ENCODE measurements around the gene HES3. TPM values are rescaled to one million over a fixed set of nuclear protein-coding genes. Genes with fewer than 3 reads are reported as not detected.

HES3 gene
- total RNA-seq, 1 donor from 2014 or later, result not detected

- H3K27ac Mint-ChIP-seq, result no peak overlapping the region
- no peak for TF ChIP-seq CTCF (IDR thresholded peaks at IDR 0.05; ENCODE audit: unreplicated experiment)
- H3K27me3 Mint-ChIP-seq (ENCODE audit: low read depth), result no peaks in the 10 kb centered on the region
- H3K36me3 Mint-ChIP-seq, result peaks cover 7% of the 10 kb centered on the region
- no peak overlapping the region for H3K4me3 Mint-ChIP-seq
- H3K9me3 Mint-ChIP-seq, result no peaks in the 10 kb centered on the region
- H3K4me1 Mint-ChIP-seq, result no peaks in the 10 kb centered on the region
- DNase-seq (ENCODE audit: low spot score in 2 of 2, unreplicated experiment in 2 of 2), result no peak
Measured at GRCh38 chr1:6294890-6295556, 51.0 kb downstream of the HES3 start.

Other genes with a start within 250 kb of the HES3 start
- gene KCNAB2, start 198.3 kb upstream of the HES3 start, total RNA-seq, result 10.7 to 12.7 TPM (median 10.8 TPM) in 3 replicates
- gene CHD5, start 63.9 kb upstream of the HES3 start, total RNA-seq, result 4.8 to 4.9 TPM (median 4.9 TPM) in 3 replicates
- gene RPL22, start 44.6 kb upstream of the HES3 start, total RNA-seq, result 411 to 435 TPM (median 426 TPM) in 3 replicates
- 467 to 481 TPM (median 477 TPM) in 3 replicates for gene RNF207, start 38.1 kb upstream of the HES3 start, total RNA-seq
- gene ICMT, start 8.2 kb upstream of the HES3 start, total RNA-seq, result 35.1 to 39.8 TPM (median 39.3 TPM) in 3 replicates
- gene GPR153, start 16.9 kb downstream of the HES3 start, total RNA-seq, result 24.6 to 27.5 TPM (median 25.0 TPM) in 3 replicates
- gene ACOT7, start 149.6 kb downstream of the HES3 start, total RNA-seq, result 17.4 to 21.3 TPM (median 20.3 TPM) in 3 replicates
- gene HES2, start 175.7 kb downstream of the HES3 start, total RNA-seq, result 0.90 to 1.1 TPM (median 0.98 TPM) in 3 replicates
- gene ESPN, start 180.6 kb downstream of the HES3 start, total RNA-seq, result 1.2 to 1.6 TPM (median 1.4 TPM) in 3 replicates
- 38.9 to 41.6 TPM (median 39.4 TPM) in 3 replicates for gene TNFRSF25, start 222.0 kb downstream of the HES3 start, total RNA-seq
- 49.3 to 51.2 TPM (median 50.7 TPM) in 3 replicates for gene PLEKHG5, start 247.5 kb downstream of the HES3 start, total RNA-seq

Data from mesothelial cell of epicardium (in vitro differentiated cells).